GM12872 (cell line): ENCODE results near the gene LGI4.

ENCODE experiments used
- TF ChIP-seq, protein P1 (sequence below): IDR thresholded peaks from 3 replicates; pipeline ENCODE4 v1.5.1; 2011; ENCODE audit warnings: low read depth, mild to moderate bottlenecking, low read length, moderate library complexity; ENCODE audit not compliant: insufficient read depth

Gene LGI4

DNA sequence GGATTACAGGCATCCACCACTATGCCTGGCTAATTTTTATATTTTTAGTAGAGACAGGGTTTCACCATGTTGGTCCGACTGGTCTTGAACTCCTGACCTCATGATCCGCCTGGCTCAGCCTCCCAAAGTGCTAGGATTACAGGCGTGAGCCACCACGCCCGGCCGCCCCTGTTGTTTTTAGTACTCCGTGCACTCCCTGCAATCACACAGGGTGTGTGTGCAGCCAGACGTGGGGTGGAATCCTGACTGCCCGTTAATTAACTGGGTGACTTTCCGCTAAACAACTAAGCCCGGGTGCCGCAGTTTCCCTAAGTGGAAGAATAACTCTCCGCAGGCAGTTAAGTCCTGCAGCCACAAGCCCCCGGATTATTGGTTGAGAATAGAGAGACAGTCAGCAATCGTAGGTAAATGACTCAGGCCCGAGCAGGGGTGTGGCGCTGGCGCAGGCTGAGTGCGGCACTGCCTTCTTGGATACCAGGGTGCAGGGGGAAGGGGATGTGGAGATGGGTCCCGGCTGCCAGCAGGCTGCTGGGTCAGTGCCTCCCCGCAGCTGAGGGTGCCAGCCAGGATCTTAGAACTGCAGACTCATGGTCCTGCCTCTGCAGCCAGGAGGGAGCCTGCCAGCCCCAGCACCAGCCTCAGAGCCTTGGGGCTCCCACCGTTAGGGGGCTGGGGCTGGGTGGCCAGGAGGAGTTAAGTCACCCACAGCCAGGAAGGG lies 25.3 kb downstream of the LGI4 start:
- TF ChIP-seq, protein P1, sequence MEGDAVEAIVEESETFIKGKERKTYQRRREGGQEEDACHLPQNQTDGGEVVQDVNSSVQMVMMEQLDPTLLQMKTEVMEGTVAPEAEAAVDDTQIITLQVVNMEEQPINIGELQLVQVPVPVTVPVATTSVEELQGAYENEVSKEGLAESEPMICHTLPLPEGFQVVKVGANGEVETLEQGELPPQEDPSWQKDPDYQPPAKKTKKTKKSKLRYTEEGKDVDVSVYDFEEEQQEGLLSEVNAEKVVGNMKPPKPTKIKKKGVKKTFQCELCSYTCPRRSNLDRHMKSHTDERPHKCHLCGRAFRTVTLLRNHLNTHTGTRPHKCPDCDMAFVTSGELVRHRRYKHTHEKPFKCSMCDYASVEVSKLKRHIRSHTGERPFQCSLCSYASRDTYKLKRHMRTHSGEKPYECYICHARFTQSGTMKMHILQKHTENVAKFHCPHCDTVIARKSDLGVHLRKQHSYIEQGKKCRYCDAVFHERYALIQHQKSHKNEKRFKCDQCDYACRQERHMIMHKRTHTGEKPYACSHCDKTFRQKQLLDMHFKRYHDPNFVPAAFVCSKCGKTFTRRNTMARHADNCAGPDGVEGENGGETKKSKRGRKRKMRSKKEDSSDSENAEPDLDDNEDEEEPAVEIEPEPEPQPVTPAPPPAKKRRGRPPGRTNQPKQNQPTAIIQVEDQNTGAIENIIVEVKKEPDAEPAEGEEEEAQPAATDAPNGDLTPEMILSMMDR, result no peak

DNA sequence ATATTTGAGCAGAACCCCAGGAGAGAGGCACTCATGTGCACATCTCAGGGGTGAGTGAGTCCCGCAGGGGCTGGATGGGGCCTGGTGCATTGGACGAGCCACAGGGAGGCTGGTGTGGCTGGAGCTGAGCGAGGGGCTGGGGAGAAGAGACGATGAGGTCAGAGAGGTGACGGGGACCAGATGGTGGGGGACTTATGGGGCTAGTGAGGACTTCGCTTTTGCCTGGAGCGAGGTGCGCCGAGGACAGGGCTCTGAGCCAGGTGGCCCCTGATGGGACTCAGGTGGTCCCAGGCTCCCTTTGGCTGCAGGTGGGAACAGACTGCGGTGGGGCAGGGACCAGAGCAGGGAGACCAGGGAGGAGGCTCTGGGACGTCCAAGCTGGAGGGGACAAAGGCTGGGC lies 26.1 kb downstream of the LGI4 start:
- TF ChIP-seq, protein P1, result no peak

DNA sequence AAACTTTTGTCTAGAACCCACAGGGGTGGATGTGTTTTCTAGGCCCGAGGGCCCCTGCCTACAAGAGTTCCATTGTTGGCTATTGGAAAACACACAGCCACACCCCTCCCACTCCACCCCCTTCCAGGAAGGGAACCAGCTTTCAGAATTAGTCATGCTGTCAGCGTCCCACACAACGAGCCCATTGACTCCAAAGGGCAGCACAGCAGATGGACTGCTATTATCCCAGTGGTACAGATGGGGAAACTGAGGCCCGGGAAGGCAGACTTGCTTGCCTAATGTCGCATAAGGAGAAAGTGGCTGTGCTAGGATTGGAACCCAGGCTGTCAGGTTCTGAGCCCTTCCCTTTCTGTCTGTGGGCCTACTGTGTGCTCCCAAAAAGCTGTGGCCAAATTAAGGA lies 27.3 kb downstream of the LGI4 start:
- TF ChIP-seq, protein P1, result no peak

DNA sequence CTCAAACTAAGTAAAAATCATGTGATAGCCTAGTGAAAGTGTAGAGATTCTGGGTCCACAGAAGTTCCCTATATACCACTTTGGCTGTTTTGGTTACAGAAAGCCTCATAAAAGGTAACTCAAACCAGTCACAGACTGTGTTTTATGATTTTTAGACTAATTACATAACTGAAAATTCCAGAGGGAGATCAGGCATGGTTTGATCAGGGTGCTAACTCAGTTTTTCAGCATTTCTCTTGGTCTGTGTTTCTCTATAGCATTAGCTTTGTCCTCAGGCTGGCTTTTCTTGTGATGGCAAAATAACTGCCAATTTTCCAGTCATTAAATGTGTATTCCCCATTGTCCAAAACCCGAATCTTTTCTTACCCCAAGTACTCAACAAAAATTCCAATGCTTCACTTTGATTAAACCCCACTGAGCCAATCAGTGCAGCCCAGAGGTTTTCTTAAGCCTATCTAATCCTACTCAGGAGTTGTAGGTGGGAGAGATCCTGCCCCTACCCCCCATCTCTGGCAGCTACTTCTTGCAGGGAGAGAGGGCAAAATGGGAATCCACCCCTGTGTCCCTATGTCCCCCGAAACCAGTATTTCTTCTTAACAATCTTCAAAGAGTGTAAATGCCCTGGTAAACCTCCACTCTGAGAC lies 27.8 kb downstream of the LGI4 start:
- TF ChIP-seq, protein P1, result no peak

DNA sequence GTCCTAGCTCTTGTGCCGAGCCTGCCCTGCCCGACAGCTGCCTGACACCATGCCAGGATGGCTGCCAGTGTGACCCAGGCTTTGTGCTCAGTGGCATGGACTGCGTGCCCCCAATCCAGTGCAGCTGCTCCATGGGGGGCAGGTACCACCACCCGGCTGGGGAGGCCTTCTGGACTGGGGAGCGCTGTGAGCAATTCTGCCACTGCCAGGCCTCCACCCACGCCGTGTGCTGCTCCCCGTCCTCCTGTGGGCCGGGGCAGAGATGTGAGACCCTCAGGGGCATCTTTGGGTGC lies 28.6 kb downstream of the LGI4 start:
- TF ChIP-seq, protein P1, result no peak

DNA sequence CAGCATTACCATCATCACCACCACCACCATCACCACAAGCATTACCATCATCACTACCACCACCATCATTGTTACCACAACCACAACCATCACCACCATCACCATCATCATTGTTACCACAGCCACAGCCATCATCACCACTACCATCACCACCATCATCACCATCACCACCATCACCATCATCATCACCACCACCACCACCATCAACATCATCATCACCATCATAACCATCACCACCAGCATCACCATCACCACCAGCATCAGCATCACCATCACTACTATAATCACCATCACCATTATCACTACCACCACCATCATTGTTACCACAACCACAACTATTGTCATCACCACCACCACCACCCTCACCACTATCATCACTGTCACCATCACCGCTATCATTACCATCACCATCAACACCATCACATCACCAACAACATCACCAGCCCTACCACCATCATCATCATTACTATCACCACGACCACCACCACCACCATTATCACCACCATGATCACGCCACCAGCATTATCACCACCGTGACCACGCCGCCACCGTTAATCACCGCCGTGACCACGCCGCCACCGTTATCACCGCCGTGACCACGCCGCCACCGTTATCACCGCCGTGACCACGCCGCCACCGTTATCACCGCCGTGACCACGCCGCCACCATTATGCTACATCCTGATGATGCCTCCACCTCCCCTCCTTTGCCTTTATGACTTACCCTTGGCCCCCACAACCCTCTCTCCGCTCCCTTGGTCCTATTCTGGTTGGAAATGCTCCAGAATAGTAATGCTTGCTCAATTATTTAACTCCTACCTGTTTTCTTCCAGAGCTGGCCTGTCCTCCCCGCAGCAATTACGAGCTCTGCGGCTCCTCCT lies 29.2 kb downstream of the LGI4 start:
- TF ChIP-seq, protein P1, result no peak

DNA sequence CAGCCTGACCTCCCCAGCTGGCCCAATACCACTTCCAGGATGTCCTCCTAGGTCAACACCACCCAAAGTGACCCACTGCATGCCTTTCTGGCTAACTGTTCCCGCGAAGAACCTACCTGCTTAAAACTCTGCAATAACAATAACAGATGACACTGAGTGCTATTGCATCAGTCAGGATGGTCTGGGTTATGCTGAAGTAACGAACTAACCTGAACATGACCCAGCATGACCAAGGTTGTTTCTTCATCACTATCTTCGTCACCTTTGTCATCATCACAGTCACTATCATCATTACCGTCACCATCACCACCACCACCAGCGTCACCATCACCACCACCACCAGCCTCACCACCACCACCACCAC lies 29.8 kb downstream of the LGI4 start:
- TF ChIP-seq, protein P1, result no peak
